Memory B cell (primary cell): ENCODE results near the gene NELFB.

ENCODE experiments used
- ATAC-seq: fragments of 150-1000 bp; cut with Tn5 transposase; 2 replicates; pipeline ENCODE4 v1.10.0; 2021; ENCODE audit warnings: low read depth, mild to moderate bottlenecking, moderate library complexity
- DNase-seq, 2 donors: peaks; one replicate each; pipeline ENCODE4 v3.0.0; 2022; ENCODE audit warnings: low spot score in 2 of 2
- H3K27ac Mint-ChIP-seq: one replicate; pipeline ENCODE4 v1.8.0; 2022; ENCODE audit warnings: mild to moderate bottlenecking, moderate library complexity, mixed read lengths
- H3K27me3 Mint-ChIP-seq: one replicate; pipeline ENCODE4 v1.8.0; 2022; ENCODE audit warnings: mixed read lengths
- H3K36me3 Mint-ChIP-seq: one replicate; pipeline ENCODE4 v1.8.0; 2022; ENCODE audit warnings: mild to moderate bottlenecking, mixed read lengths
- H3K4me1 Mint-ChIP-seq: one replicate; pipeline ENCODE4 v1.8.0; 2022; ENCODE audit warnings: mixed read lengths
- H3K4me3 Mint-ChIP-seq: one replicate; pipeline ENCODE4 v1.8.0; 2022; ENCODE audit warnings: mild to moderate bottlenecking, moderate library complexity, mixed read lengths
- H3K9me3 Mint-ChIP-seq: one replicate; pipeline ENCODE4 v1.8.0; 2022; ENCODE audit warnings: mixed read lengths

NELFB gene

GRCh38 chr9:137298401-137299202 lies 43.5 kb downstream of the NELFB start:
- no peak overlapping the region for H3K4me3 Mint-ChIP-seq
- no peak for ATAC-seq
- H3K9me3 Mint-ChIP-seq, result no peaks in the 10 kb centered on the region
- H3K27ac Mint-ChIP-seq, result no peak overlapping the region
- H3K36me3 Mint-ChIP-seq, result no peaks in the 10 kb centered on the region
- peaks cover 11% of the 10 kb centered on the region for H3K4me1 Mint-ChIP-seq
- peaks cover 10% of the 10 kb centered on the region for H3K27me3 Mint-ChIP-seq
- no peak for DNase-seq

- H3K9me3 Mint-ChIP-seq, result no peaks in the 10 kb centered on the region
- H3K27me3 Mint-ChIP-seq, result peaks cover 10% of the 10 kb centered on the region
- ATAC-seq, result no peak
- no peak for DNase-seq
- H3K4me3 Mint-ChIP-seq, result no peak overlapping the region
- peaks cover 11% of the 10 kb centered on the region for H3K4me1 Mint-ChIP-seq
- H3K36me3 Mint-ChIP-seq, result no peaks in the 10 kb centered on the region
- H3K27ac Mint-ChIP-seq, result no peak overlapping the region
Measured at GRCh38 chr9:137299203-137299565, 44.1 kb downstream of the NELFB start.

- no peak for DNase-seq
- Mint-ChIP-seq H3K27me3 (peaks cover 10% of the 10 kb centered on the region), H3K4me3 (no peak overlapping the region), H3K4me1 (peaks cover 11% of the 10 kb centered on the region), H3K36me3 (no peaks in the 10 kb centered on the region), H3K9me3 (no peaks in the 10 kb centered on the region), H3K27ac (no peak overlapping the region)
- no peak for ATAC-seq
Measured at GRCh38 chr9:137299938-137300337, 44.8 kb downstream of the NELFB start.

GRCh38 chr9:137300567-137301080 lies 45.5 kb downstream of the NELFB start:
- no peak for DNase-seq
- H3K27ac Mint-ChIP-seq, result peak overlapping the region; percentile 45
- H3K9me3 Mint-ChIP-seq, result no peaks in the 10 kb centered on the region
- H3K27me3 Mint-ChIP-seq, result peaks cover 12% of the 10 kb centered on the region
- H3K4me3 Mint-ChIP-seq, result peak overlapping the region; percentile 71
- no peaks in the 10 kb centered on the region for H3K36me3 Mint-ChIP-seq
- ATAC-seq, result no peak
- peaks cover 13% of the 10 kb centered on the region for H3K4me1 Mint-ChIP-seq

- Mint-ChIP-seq H3K36me3 (no peaks in the 10 kb centered on the region), H3K9me3 (no peaks in the 10 kb centered on the region), H3K4me1 (peaks cover 13% of the 10 kb centered on the region), H3K27me3 (peaks cover 12% of the 10 kb centered on the region), H3K27ac (peak overlapping the region; percentile 45), H3K4me3 (peak overlapping the region; percentile 34)
- DNase-seq (peak in 1 of 2 donors; percentile 42), ATAC-seq (no peak)
Measured at GRCh38 chr9:137301081-137301947, 46.2 kb downstream of the NELFB start.

GRCh38 chr9:137302118-137302448 lies 47.0 kb downstream of the NELFB start, which contains the start of gene NRARP:
TSS of gene NRARP (minus strand) at chr9:137302271. CDS start at chr9:137301928, 343 bp downstream.
- Mint-ChIP-seq H3K27me3 (peaks cover 5% of the 10 kb centered on the region), H3K4me1 (peaks cover 9% of the 10 kb centered on the region), H3K27ac (no peak within 1 kb of the TSS), H3K4me3 (peak within 1 kb of the TSS; percentile 56), H3K36me3 (no peaks in the 10 kb centered on the region), H3K9me3 (no peaks in the 10 kb centered on the region)
- DNase-seq, result peak; percentile 93 to 95
- ATAC-seq, result peak; percentile 85

- ATAC-seq (peak; percentile 64), DNase-seq (no peak)
- H3K4me3 Mint-ChIP-seq, result no peak overlapping the region
- no peak overlapping the region for H3K27ac Mint-ChIP-seq
- H3K9me3 Mint-ChIP-seq, result no peaks in the 10 kb centered on the region
- peaks cover 4% of the 10 kb centered on the region for H3K27me3 Mint-ChIP-seq
- H3K4me1 Mint-ChIP-seq, result peaks cover 5% of the 10 kb centered on the region
- H3K36me3 Mint-ChIP-seq, result no peaks in the 10 kb centered on the region
Measured at GRCh38 chr9:137302449-137303150, 47.5 kb downstream of the NELFB start.

GRCh38 chr9:137303151-137303892 lies 48.2 kb downstream of the NELFB start:
- DNase-seq (peak in 1 of 2 donors; percentile 40), ATAC-seq (no peak)
- no peaks in the 10 kb centered on the region for H3K36me3 Mint-ChIP-seq
- peaks cover 4% of the 10 kb centered on the region for H3K27me3 Mint-ChIP-seq
- H3K4me1 Mint-ChIP-seq, result peaks cover 5% of the 10 kb centered on the region
- H3K27ac Mint-ChIP-seq, result no peak overlapping the region
- H3K4me3 Mint-ChIP-seq, result peak overlapping the region; percentile 37
- no peaks in the 10 kb centered on the region for H3K9me3 Mint-ChIP-seq

GRCh38 chr9:137303893-137304382 lies 48.8 kb downstream of the NELFB start:
- Mint-ChIP-seq H3K4me3 (peak overlapping the region; percentile 12), H3K4me1 (peaks cover 5% of the 10 kb centered on the region), H3K9me3 (no peaks in the 10 kb centered on the region), H3K27ac (no peak overlapping the region), H3K36me3 (no peaks in the 10 kb centered on the region), H3K27me3 (peaks cover 4% of the 10 kb centered on the region)
- peak in 1 of 2 donors; percentile 25 for DNase-seq
- ATAC-seq, result no peak

- Mint-ChIP-seq H3K4me1 (peaks cover 5% of the 10 kb centered on the region), H3K27me3 (peaks cover 4% of the 10 kb centered on the region), H3K27ac (no peak overlapping the region), H3K9me3 (no peaks in the 10 kb centered on the region), H3K4me3 (no peak overlapping the region), H3K36me3 (no peaks in the 10 kb centered on the region)
- ATAC-seq (no peak), DNase-seq (peak in 1 of 2 donors; percentile 25)
Measured at GRCh38 chr9:137304383-137305059, 49.4 kb downstream of the NELFB start.

GRCh38 chr9:137305060-137305797 lies 50.1 kb downstream of the NELFB start:
- Mint-ChIP-seq H3K4me1 (peaks cover 5% of the 10 kb centered on the region), H3K4me3 (no peak overlapping the region), H3K27ac (no peak overlapping the region), H3K27me3 (peaks cover 4% of the 10 kb centered on the region), H3K9me3 (no peaks in the 10 kb centered on the region), H3K36me3 (no peaks in the 10 kb centered on the region)
- ATAC-seq (peak; percentile 19), DNase-seq (peak in 1 of 2 donors; percentile 25)

- Mint-ChIP-seq H3K36me3 (no peaks in the 10 kb centered on the region), H3K27ac (no peak overlapping the region), H3K4me3 (no peak overlapping the region), H3K9me3 (no peaks in the 10 kb centered on the region), H3K4me1 (peaks cover 4% of the 10 kb centered on the region), H3K27me3 (peaks cover 3% of the 10 kb centered on the region)
- no peak for DNase-seq
- ATAC-seq, result no peak
Measured at GRCh38 chr9:137305798-137306065, 50.6 kb downstream of the NELFB start.
